Activated CD8-positive, alpha-beta memory T cell treated with anti-CD3 and anti-CD28 coated beads for 1 hour (primary cell): ENCODE data around the gene PIP4K2A.
"Not testable (repeated sequence)": the region's sequence is repeated elsewhere in the genome, so short reads cannot be mapped to it uniquely, and the experiment has no call there.

Experiments
- DNase-seq, 2 donors: peaks; one replicate each; pipeline ENCODE4 v3.0.0-alpha.2; 2020; ENCODE audit warnings: low read depth in 1 of 2; ENCODE audit errors: extremely low read depth in 1 of 2

PIP4K2A gene

DNA sequence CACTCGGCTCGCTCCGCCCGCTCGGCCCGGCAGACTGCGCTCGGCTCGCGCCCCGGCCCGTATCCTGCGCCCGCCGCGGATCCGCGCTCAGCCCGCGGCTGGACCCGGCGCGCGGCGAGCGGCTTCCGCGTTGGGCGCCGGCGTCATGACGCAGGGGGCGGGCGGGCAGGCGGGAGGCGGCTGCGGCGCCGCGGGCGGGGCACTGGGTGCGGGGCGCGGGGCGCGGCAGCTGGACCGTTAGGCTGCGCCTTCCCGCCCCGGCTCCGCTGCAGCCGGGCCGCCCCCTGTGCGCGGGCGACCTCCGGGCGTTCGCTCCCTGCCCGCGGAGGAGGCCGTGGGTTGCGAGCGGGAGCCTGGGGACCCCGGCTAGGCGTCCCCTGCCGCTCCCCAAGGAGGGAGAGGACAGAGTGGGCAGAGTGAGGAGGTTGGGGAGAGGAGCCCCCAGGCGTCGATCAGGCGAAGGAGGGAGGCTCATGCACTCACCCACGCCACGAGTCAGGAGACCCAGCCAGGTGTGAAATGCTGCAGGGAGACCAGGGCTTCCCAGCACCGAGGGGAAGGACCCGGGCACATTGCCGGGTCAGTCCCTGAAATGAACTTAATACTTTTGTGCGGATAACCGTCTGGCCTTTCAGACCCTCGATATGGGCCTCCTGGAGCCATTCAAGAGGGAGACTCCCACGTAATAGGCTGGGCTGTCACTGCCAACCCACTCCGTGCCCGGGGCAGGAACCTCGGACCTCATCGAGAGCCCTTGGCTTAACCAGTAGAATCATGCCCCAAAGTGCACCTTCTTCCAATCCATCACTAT lies at the start of gene PIP4K2A:
PIP4K2A (minus strand) TSS at position 100 of the 811 bp plus-strand sequence. CDS start 252 bp downstream, outside the sequence.
- DNase-seq, result peak in 1 of 2 donors; percentile 69

DNA sequence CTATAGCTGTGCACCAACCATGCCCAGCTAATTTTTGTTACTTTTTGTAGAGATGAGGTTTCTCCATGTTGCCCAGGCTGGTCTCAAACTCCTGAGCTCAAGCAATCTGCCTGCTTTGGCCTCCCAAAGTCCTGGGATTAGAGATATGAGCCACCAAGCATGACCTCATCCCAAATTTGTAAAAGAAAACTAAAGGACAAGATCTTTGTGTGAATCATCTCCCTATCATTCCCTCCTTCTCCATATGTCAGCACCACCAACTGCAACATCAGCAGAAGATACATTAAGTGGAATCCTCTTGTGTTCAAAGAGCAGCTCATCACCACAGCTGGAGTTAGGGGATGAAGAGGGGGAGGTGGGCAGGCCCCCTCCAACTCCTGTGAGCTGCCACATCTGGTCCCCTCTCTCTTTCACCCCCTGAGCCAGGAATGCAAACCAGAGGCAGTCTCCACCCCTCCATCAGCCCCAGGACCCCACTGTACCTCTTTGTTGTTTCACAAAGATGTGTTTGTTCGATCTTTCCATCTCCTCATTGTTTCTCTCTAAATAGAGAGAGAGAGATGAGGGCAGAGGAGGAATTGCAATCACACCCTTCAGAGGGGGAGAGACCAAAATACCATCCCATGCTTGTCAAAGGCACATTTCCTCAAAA lies 47.3 kb upstream of the PIP4K2A start:
- DNase-seq, result no peak

DNA sequence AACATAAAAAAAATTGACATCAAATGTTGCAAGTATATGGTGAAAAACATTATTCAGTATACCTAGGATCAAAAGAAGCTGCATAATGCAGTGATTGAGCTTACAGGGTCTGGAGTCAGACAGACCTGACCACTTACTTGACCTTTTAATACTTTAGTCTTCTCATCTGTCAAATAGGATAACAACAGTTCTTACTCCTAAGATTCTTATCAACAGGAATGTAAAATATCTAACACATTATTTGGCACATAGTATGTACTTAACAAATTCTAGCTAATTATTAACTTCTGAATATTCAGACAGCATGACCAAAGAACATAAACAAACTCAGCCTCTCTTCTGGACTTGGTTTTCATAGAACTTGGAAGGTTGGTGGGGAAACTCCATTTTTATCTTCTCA lies 45.6 kb upstream of the PIP4K2A start:
- no peak for DNase-seq

DNA sequence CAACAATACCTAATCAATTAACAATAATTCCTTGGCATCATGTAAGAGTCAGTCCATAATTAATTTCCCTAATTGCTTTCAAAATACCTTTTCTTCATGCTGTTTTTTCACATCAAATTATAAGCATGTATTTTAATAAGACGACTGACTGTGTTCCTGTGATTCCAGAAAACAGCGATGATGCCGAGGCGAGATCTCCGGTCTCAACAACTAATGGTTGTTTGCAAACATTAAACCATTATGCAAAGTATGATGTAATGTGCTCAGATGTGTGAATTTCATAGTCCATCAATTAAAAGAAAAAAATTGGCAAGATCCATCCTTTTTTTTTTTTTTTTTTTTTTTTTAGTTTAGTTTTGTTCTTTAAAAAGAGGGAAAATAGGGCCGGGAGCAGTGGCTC lies 44.5 kb upstream of the PIP4K2A start:
- no peak for DNase-seq

DNA sequence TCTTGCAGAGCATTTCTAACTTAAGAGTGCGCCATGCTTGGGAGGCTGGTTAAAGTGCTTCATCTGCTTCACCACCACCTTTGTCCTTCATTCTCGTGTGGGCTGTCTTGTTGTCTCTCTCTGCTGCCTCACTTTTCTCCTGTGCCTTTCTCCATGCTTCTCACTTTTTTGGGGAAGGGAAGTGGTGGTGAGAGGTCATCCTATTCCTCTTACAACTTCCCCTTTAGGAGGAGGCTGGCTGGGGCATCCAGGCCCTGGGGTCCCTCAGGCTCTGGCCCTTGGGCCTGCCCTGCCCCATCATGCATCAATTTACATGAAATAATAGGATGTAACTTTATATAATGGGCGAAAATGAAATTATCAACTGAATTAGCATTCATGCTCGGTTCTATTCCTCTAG lies 39.9 kb upstream of the PIP4K2A start:
- no peak for DNase-seq

DNA sequence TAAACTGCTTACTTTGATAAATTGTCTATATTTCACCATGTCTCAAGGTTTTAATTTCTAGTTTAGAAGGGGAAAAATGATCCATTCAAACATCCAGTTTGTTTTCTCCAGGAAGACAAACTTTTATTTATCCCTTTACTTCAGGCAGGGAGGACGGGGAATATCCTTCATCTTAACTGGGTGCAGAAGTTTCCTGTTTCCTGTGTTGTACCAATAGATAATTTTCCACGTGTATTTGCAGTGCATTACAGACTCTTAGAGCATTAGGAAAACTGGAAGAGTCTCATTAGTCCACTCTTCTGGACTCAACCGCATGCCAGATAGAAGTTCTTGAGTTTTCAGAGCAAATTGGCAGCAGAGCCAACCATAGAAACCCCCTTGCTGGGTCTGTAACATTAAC lies 39.4 kb upstream of the PIP4K2A start:
- DNase-seq, result no peak

DNA sequence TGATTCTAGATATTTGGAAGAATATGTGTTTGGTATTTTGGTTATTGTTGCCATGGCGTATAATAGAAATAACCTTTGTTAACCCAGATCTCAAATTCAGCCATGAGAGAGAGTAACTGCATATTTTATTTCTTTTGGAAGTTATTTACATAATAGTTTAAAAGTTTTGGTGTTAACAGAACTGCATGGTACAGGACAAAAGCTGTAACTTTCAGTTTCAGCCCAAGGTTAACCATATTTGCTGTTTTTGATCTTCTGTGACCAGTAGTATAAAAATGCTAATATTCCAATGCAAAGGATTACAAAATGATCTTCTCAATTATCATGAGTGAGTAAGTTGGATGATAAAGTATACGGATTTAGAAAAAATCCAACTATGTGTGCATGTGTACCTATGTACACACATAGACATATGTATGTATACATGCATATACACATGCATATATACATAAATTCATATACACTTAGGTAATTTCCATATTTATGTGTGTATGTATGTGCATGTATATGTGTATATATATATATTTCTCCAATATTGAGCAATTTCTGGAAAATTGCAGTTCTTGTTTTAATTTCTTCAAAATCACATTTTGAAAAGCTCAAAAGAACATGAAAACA lies 38.0 kb upstream of the PIP4K2A start:
- DNase-seq, result no peak

DNA sequence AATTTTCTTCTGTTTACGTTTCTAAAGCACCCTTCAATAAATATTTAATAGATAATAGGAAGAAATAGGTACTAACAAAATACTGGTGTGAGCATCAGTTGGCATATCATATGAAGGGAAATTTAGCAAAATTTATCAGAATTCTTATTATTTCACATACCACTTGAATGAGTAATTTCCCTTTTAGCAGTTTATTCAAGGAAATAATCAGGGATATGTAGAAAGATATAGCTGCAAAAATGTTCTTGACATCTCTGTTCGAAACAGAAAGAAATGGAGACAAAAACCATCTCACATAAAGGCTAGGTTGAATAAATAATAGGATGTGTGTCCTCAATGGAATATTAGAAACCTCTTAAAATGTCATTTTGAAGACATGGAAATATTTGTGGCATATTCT lies 35.8 kb upstream of the PIP4K2A start:
- no peak for DNase-seq

DNA sequence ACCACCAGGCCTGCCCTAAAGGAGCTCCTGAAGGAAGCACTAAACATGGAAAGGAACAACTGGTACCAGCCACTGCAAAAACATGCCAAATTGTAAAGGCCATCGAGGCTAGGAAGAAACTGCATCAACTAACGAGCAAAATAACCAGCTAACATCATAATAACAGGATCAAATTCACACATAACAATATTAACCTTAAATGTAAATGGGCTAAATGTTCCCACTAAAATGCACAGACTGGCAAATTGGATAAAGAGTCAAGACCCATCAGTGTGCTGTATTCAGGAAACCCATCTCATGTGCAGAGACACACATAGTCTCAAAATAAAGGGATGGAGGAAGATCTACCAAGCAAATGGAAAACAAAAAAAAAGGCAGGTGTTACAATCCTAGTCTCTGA lies 30.5 kb upstream of the PIP4K2A start:
- not testable (repeated sequence) for DNase-seq

DNA sequence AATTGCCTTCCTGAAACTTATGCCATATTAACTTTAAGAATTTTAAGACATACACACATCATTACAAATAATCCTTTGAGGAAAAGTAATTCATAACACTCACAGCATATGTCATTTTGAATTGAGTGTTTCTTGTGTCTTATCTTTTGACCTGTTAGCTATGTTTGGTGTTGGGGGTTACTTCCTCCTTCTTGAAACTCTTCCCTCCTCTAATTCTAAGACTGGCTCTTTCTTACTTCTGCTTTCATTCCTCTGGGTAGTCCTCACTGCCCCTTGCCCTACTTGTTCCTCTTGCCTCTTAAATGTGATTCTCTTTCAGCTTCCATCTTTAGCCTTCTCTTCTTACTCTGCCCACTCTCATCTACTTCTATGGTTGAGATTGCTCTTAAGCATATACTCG lies 28.3 kb upstream of the PIP4K2A start:
- DNase-seq, result no peak

DNA sequence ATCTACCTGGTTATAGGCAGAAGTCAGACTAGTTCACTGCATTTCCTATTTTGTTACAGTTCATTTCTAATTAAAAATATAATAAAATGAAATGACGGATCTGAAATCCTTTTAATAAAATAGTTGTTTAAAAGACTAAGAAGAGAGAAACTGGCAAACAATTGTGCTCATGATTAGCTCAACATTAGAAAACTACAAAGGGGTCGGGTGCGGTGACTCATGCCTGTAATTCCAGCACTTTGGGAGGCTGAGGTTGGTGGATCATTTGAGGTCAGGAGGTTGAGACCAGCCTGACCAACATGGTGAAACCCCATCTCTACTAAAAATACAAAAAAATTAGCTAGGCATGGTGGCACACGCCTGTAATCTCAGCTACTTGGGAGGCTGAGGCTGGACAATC lies 27.3 kb upstream of the PIP4K2A start:
- not testable (repeated sequence) for DNase-seq

DNA sequence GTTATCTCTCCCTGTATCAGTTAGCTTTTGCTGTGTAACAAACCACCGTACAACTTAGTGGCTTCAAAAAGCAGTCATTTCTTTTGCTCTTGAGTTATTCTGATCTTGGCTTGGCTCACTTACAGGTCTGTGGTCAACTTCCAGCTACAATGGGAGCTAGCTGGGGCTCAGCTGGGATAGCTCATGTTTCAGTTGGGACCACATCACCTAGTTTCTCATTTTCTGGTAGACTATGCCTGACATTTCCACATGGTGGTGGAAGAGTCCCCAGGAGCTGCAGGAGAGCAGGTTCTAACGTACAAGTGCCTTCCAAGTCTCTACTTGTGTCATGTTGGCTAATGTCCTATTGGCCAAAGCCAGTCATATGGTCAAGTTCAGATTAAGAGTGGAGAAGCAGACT lies 25.8 kb upstream of the PIP4K2A start:
- no peak for DNase-seq

DNA sequence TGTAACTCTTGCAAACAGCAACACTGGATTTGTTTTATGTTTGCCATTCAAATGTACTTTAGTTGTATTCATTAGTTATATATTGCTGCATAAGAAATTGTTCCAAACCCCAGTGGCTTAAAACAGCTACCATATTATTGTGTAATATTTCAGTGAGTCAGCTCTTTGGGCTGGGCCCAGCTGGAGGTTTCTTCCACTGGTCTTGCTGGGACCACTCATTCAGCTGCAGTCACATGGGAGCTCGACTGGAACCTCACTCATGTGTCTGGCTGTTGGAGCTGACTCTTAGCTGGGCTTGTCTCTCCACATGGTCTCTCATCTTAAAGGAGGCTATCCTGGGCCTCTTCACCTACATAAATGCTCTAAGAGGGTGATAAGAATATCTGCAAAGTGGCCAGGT lies 23.2 kb upstream of the PIP4K2A start:
- no peak for DNase-seq

DNA sequence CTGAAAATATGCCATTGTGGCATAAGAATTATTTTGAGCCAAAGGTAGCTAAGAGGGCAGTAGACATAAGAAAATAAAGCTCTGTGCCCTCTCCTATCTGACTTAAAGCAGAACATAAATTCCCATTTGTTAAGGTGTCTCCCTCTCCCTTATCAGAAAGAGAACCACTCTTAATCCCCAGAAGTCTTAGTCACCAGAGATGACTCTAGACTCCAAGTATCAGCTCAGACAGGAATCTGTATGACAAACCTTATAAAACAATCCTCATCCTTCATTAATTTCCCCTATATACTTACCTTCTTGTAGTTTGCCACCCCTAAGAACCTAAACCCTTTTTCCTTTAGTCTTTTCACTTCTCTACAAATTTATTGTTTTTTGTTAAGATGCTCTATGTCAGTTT lies 21.8 kb upstream of the PIP4K2A start:
- no peak for DNase-seq

DNA sequence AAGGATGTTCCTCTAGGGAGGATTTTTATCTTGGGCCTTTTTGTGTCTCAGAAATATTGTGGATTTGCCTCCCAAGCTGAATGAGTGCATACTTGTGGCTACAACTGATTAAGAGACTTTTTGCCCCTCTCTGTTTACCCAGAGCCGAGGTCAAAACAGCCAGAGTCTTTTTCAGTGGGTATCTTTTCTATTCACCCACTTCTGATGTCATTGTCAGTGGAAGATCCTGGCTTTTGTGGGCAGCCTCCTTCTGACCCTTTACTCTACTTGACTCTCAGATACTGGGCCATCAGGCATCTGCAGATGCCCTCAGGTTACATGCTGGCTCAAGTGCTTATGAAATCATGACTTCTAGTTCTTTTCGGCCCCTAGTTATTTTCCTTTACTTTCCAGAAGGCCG lies 19.6 kb upstream of the PIP4K2A start:
- DNase-seq, result no peak

DNA sequence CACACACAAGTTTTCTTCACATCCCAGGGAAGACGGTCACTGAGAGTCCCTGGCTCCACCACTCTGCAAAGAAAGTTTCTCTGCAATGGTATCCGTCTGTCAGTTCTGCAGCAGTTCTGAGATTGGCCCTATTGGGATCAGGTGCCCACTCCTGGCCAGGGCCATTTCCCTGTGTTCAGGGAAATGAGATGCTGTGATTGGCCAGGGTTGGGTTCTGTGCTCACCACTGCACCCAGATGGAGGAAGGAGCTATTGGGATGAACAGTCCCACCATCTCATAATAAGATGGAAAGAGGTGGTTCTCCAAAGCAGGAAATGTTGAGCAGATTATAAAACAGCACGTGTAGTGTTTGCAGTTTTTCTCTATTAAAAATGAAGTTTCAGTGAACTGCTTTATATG lies 13.3 kb upstream of the PIP4K2A start:
- no peak for DNase-seq

DNA sequence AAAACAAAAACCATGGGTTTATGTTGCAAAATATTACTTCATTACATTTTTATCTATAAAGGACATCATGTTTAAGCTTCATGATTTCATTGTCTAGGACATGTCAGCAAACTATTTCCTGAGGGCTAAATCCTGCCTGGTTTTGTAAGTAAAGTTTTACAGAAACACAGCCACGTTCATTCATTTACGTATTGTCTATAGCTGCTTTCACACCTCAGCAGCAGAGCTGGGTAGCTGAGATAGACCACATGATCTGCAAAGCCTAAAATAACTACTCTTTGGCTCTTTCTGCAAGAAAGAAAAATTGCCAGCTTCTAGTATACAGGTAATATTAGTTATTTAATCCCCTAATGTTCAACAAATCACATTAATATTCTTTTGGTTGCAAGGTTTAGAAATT lies 12.7 kb upstream of the PIP4K2A start:
- no peak for DNase-seq

DNA sequence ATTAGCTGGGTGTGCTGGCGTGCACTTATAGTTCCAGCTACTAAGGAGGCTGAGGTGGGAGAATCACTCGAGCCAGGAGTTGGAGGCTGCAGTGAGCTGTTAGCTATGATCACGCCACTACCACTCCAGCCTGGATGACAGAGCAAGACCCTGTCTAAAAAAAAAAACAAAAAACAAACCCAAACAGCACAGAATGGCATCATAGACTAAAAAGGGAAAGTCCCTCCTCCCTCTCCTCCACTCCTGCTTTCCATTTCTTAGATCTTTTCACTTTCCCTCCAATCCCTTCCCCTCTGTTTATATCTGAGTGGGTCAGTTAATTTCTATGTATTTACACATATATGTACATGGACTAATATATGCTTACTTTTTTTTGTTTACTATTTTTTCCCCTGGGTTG lies 10.4 kb upstream of the PIP4K2A start:
- DNase-seq, result no peak

DNA sequence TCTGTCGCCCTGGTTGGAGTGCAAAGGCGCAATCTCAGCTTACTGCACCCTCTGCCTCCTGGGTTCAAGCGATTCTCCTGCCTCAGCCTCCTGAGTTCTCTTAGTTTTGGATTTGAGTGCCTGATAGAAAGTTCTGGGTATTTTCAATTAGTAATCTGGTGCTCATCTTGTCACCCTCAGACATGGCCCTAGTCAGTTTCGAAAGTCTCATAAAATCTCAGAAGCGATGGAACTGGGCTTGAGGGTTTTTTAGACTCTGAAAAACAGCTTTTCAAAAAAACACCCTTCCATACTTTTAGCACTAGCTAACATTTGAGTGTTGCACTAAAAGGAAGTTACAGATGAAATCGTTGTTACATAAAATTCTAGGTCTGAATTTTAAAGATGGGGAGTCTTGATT lies 9.4 kb upstream of the PIP4K2A start:
- DNase-seq, result no peak

DNA sequence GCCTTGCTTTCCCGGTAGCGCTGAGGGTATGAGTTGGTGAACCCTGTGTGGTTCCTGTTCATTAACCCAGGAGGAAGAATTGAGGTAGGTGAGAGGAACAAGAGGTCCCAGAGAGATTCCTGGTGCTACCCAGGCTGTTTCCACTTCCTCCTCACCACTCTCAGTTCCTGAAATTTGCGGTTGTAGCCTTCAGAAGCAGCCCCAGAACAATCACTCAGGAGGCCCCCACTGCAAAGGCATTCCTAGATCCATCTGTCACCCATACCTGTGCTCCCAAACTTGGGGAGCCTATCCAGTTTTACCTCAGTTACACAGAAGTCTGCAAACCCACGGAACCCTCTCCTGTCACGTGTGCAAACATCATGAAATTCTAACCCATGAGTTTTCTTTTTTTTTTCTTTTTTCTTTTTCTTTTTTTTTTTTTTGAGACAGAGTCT lies 9.0 kb upstream of the PIP4K2A start:
- no peak for DNase-seq

DNA sequence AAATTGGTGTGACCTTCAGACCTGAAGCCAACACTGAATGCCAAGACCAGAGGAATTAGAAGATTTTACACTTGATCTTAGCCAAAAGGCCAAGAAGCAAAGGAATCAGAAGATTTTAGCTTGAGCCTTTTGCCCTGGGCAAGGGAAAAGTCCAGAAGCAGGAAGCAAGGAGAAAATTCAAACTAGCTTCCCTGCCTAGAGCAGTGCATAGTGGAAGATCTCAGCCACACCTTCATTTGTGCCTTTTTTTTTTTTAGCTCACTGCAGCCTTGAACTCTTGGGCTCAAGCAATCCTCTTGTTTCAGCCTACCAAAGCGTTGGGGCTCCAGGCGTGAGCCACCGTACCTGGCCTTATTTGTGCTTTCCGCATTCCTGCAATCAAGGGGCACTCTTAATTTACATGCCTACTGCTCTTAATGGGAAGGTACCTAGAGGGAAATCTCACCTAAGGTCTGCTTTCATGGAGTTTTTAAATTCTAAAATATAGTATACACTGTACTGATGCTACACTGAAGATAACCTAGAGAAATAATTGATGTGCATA lies 8.3 kb upstream of the PIP4K2A start:
- no peak for DNase-seq

DNA sequence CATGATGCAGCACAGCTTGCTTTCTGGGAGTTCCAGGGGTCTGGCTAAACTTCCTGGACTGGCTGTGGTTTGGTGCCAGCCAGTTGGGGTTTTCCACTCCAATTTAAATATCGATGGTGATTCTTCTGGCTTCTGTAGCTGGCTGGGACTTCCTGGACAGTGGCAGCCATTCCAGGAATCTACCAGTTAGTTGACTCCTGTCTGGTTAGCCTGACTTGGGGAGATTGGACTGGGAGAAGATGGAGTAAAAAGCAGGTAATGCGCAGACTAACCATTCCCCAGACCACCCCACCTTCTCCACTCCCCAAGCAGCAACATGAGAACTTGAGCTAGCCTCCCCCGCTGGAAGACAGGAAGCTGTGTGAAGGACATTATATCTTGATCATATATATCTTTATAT lies 6.3 kb upstream of the PIP4K2A start:
- DNase-seq, result no peak
